Subcutaneous abdominal adipose tissue (tissue), 5 donors: Measurements from ENCODE around the gene BTNL3.
A peak's percentile ranks its signal among the peaks of the same experiment; 100 is the strongest.
"Not testable (repeated sequence)": the region's sequence is repeated elsewhere in the genome, so short reads cannot be mapped to it uniquely, and the experiment has no call there.

Experiments used
- H3K27ac ChIP-seq: one replicate; pipeline ENCODE4 v1.7.0; 2013; ENCODE audit warnings: low read depth, mild to moderate bottlenecking, inconsistent platforms, low read length, moderate library complexity
- H3K27me3 ChIP-seq, 5 donors: one replicate each; pipeline ENCODE4 v1.7.0; 2013; ENCODE audit warnings: low read length in 5 of 5, inconsistent platforms in 1 of 5; ENCODE audit not compliant: control insufficient read depth in 5 of 5, insufficient read depth in 4 of 5
- H3K36me3 ChIP-seq, 5 donors: one replicate each; pipeline ENCODE4 v1.7.0; 2013; ENCODE audit warnings: low read length in 5 of 5; ENCODE audit not compliant: control insufficient read depth in 5 of 5, insufficient read depth in 5 of 5
- H3K4me1 ChIP-seq, 5 donors: one replicate each; pipeline ENCODE4 v1.7.0; 2013; ENCODE audit warnings: low read length in 5 of 5, mild to moderate bottlenecking in 3 of 5, moderate library complexity in 1 of 5; ENCODE audit not compliant: control insufficient read depth in 5 of 5, insufficient read depth in 5 of 5
- H3K4me3 ChIP-seq, 5 donors: one replicate each; pipeline ENCODE4 v1.7.0; 2013; ENCODE audit warnings: low read length in 5 of 5, low read depth in 1 of 5
- H3K9ac ChIP-seq, 5 donors: one replicate each; pipeline ENCODE4 v1.7.0; 2013; ENCODE audit warnings: low read length in 5 of 5, mild to moderate bottlenecking in 4 of 5, moderate library complexity in 3 of 5
- H3K9me3 ChIP-seq, 5 donors: one replicate each; pipeline ENCODE4 v1.7.0; 2013; ENCODE audit warnings: low read length in 5 of 5; ENCODE audit not compliant: control insufficient read depth in 5 of 5
- donor health status: healthy.
- donor health status: healthy.
- donor health status: healthy.
- donor health status: healthy.
- donor health status: healthy.

BTNL3 gene

DNA sequence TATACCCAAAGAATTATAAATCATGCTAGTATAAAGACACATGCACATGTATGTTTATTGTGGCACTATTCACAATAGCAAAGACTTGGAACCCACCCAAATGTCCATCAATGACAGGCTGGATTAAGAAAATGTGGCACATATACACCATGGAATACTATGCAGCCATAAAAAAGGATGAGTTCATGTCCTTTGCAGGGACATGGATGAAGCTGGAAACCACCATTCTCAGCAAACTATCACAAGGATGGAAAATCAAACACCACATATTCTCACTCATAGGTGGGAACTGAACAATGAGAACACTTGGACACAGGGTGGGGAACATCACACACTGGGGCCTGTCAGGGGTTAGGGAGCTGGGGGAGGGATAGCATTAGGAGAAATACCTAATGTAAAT, 26.0 kb downstream of the BTNL3 start:
- H3K27me3 ChIP-seq, H3K9ac ChIP-seq, H3K4me1 ChIP-seq, H3K9me3 ChIP-seq, H3K4me3 ChIP-seq, H3K27ac ChIP-seq, H3K36me3 ChIP-seq: not testable (repeated sequence)

GRCh38 chr5:181017448-181017847, 28.8 kb downstream of the BTNL3 start:
- not testable (repeated sequence) for H3K9ac ChIP-seq, H3K27ac ChIP-seq, H3K4me1 ChIP-seq, H3K36me3 ChIP-seq, H3K27me3 ChIP-seq, H3K4me3 ChIP-seq
- H3K9me3 ChIP-seq: peaks cover 5 to 18% (median 17%) of the 10 kb centered on the region in 5 donors

- Histone ChIP-seq H3K36me3 (no peaks in the 10 kb centered on the region), H3K4me1 (no peaks in the 10 kb centered on the region), H3K27me3 (peaks cover 0 to 9% (median 0%) of the 10 kb centered on the region in 5 donors), H3K4me3 (no peak overlapping the region), H3K9me3 (peaks cover 6 to 38% (median 30%) of the 10 kb centered on the region in 5 donors), H3K27ac (no peak overlapping the region), H3K9ac (no peak overlapping the region)
These were observed 32.0 kb downstream of the BTNL3 start for GRCh38 chr5:181020688-181021087.

- Histone ChIP-seq H3K9ac (no peak overlapping the region), H3K27me3 (peaks cover 0 to 9% (median 0%) of the 10 kb centered on the region in 5 donors), H3K9me3 (peaks cover 6 to 38% (median 33%) of the 10 kb centered on the region in 5 donors), H3K4me1 (no peaks in the 10 kb centered on the region), H3K27ac (no peak overlapping the region), H3K36me3 (no peaks in the 10 kb centered on the region), H3K4me3 (peak overlapping the region in 1 of 5 donors; percentile 2)
These were observed 35.8 kb downstream of the BTNL3 start for GRCh38 chr5:181024245-181025064.

DNA sequence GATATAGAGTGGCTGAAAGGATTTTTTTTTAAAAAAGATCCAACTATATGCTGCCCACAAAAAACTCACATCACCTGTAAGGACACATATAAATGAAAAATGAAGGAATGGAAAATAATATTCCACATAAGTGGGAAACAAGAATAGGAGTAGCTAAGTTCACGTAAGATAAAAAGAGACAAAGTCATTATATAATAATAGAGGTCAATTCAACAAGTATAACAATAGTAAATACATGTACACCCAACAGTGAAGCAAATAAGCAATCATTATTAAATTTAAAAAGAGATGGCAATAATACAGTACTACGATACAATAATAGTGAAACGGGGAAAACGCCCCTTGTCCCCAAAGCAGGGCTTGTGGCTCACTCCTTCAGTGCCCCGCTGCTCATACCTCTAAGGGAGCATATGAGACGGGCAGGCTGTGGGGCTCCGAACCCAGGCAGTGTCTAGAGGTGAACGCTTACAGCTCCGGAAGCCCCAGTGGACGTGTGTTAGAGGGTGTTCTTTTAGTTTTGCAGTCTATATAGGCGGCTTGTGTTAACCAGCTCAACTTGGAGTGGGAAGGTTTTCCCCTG, 38.9 kb downstream of the BTNL3 start:
- Histone ChIP-seq H3K9ac (no peak overlapping the region), H3K9me3 (peaks cover 0 to 20% (median 19%) of the 10 kb centered on the region in 5 donors), H3K27ac (no peak overlapping the region), H3K4me3 (no peak overlapping the region), H3K27me3 (peaks cover 0 to 9% (median 0%) of the 10 kb centered on the region in 5 donors), H3K36me3 (no peaks in the 10 kb centered on the region), H3K4me1 (no peaks in the 10 kb centered on the region)

DNA sequence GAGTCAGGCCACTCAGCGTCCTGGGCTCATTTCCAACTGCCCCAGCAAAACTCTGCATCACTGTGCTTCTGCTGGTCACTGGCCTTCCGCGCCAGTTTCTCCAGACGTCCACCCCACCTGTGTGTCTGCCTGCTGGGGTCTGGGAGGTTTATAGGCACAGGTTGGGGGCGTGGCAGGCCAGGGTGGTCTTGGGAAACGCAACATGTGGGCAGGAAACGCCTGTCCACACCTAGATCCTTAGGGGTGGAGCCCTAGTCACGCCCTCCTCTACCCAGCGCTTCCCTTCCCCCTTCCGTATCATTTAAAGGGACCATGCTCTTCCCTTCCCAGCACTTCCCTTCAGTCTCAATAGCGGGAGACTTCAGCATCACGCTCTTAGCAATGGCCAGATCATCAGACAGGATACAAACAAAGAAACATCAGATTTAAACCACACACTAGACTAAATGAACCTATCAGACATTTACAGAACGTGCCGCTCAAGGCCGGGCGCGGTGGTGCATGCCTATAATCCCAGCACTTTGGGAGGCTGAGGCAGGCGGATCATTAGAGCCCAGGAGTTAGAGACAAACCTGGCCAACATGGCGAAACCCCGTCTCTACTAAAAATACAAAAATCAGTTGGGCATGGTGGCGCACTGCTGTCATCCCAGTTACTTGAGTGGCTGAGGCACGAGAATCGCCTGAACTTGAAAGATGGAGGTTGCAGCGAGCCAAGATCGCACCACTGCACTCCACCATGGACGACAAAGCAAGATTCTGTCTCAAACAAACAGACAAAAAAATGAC, 39.6 kb downstream of the BTNL3 start:
- peak overlapping the region in 1 of 5 donors; percentile 3 for H3K4me3 ChIP-seq
- H3K9ac ChIP-seq: no peak overlapping the region
- H3K9me3 ChIP-seq: peaks cover 0 to 20% (median 15%) of the 10 kb centered on the region in 5 donors
- H3K4me1 ChIP-seq: no peaks in the 10 kb centered on the region
- peaks cover 0 to 9% (median 0%) of the 10 kb centered on the region in 5 donors for H3K27me3 ChIP-seq
- no peaks in the 10 kb centered on the region for H3K36me3 ChIP-seq
- H3K27ac ChIP-seq: no peak overlapping the region

DNA sequence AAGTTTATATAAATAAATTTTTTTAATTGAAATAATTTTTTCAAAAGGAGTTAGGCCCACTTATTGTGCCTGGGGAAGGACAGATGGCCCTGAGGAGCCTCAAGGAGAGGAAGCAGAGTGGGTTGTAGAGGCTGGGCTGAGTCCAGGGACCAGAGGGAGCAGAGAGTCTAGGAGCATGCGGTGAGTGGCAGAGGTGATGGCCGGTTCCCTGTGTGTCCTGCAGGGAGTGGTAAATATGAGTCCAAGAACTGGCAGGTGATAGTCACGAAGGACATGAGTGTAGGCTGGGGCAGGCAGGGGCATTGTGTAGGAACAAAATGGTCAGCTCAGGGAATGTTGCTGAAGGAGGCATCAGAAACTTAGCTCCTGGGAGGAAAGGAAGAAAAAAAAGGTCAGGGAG, 43.1 kb downstream of the BTNL3 start:
- no peak overlapping the region for H3K27ac ChIP-seq
- no peak overlapping the region for H3K4me3 ChIP-seq
- no peaks in the 10 kb centered on the region for H3K36me3 ChIP-seq
- H3K9me3 ChIP-seq: no peaks in the 10 kb centered on the region
- H3K27me3 ChIP-seq: peaks cover 0 to 8% (median 7%) of the 10 kb centered on the region in 5 donors
- no peak overlapping the region for H3K9ac ChIP-seq
- H3K4me1 ChIP-seq: peaks cover 0 to 9% (median 0%) of the 10 kb centered on the region in 5 donors

DNA sequence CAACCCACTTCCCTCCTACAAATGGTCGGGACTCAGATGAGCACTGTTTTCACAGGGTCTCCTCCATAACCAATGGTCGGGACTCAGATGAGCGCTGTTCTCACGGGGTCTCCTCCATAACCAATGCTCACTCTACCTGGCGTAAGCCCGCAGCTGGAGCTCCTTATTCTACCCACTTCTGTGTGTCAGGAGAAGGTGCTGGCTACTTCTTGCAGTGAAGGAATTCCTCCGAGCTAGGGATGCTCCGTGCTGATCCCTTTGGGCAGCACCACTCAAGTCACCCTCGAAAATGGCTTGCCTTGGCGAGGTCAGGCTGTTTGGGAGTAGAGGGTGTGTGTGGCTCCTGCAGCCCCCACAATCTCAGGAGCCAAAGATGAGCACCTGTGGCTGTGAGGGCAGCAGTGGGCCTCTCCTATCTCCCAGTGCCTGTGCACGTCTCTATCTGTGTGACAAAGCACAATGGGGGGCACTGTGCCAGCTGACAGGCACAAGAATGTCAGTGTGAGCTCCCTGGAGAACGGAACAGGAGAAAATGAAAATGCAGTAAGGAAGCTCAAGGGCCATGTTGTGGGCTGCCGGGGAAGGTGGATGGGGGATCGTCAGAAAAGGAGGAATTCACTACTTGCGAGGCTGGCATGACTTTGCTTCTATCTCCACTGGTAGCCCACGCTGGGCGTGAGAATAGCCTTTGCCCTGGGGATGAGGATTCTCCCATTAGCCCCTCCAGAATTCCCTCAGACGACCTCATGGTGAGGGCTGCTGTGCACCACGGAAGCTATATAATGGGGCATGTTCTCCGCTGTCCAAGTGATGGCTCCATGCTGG, 47.6 kb downstream of the BTNL3 start:
- Histone ChIP-seq H3K9ac (no peak overlapping the region), H3K27ac (no peak overlapping the region), H3K4me3 (peak overlapping the region in 2 of 5 donors; percentile 16 to 24), H3K9me3 (no peaks in the 10 kb centered on the region), H3K36me3 (no peaks in the 10 kb centered on the region), H3K27me3 (peaks cover 4 to 15% (median 13%) of the 10 kb centered on the region in 5 donors), H3K4me1 (peaks cover 0 to 35% (median 0%) of the 10 kb centered on the region in 5 donors)

DNA sequence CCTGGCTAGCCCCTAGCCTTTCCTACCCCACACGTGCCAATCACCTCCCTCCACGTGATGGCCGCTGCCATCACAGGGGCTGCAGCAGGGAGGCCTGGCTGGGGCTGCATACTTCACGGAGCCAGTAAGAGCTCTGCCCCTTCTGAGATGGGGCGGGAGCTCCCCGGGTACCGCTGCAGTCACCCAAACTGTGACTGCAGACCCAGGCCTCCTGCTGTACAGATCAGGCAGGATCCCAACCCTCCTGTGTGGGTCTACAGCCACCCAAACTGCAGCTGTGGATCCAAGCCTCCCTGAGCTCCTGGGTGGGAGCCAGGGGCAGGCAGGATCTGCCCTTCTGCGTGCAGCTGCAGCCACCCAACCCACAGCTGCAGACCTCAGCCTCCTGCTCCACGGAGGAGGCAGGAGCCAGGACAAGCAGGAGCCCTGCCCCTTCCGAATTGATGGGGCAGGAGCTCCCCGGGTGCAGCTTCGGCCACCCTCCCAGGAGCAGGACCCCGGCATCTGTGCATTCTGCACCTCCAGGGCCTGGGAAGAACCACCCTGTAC, 48.2 kb downstream of the BTNL3 start:
- H3K4me1 ChIP-seq: peaks cover 0 to 35% (median 0%) of the 10 kb centered on the region in 5 donors
- no peak overlapping the region for H3K27ac ChIP-seq

More for the DNA sequence above, 48.2 kb downstream of the BTNL3 start:
- peaks cover 4 to 15% (median 13%) of the 10 kb centered on the region in 5 donors for H3K27me3 ChIP-seq
- H3K36me3 ChIP-seq: peaks cover 0 to under 1% (median 0%) of the 10 kb centered on the region in 5 donors
- H3K9me3 ChIP-seq: no peaks in the 10 kb centered on the region
- peak overlapping the region in 2 of 5 donors; percentile 16 to 24 for H3K4me3 ChIP-seq
- H3K9ac ChIP-seq: no peak overlapping the region
